Adipocyte (in vitro differentiated cells): ENCODE results near the gene ARNT2.

Source experiments
- DNase-seq: peaks from one replicate; pipeline ENCODE4 v3.0.0-alpha.2; 2015; ENCODE audit warnings: low read depth
- H3K27me3 ChIP-seq: replicated peaks from 2 replicates; pipeline ENCODE4 v1.7.0; 2013; ENCODE audit warnings: mild to moderate bottlenecking, low read length, moderate library complexity; ENCODE audit not compliant: control insufficient read depth, insufficient read depth
- H3K36me3 ChIP-seq: 2 replicates; pipeline ENCODE4 v1.7.0; 2013; ENCODE audit warnings: low read length, mild to moderate bottlenecking, moderate library complexity; ENCODE audit not compliant: control insufficient read depth, insufficient read depth, severe bottlenecking
- H3K4me1 ChIP-seq: 2 replicates; pipeline ENCODE4 v1.7.0; 2013; ENCODE audit warnings: mild to moderate bottlenecking, low read length, moderate library complexity; ENCODE audit not compliant: control insufficient read depth, insufficient read depth
- H3K4me3 ChIP-seq: 2 replicates; pipeline ENCODE4 v1.7.0; 2013; ENCODE audit warnings: mild to moderate bottlenecking, low read length, moderate library complexity
- H3K9ac ChIP-seq: 2 replicates; pipeline ENCODE4 v1.7.0; 2013; ENCODE audit warnings: mild to moderate bottlenecking, low read length, moderate library complexity
- H3K9me3 ChIP-seq: 2 replicates; pipeline ENCODE4 v1.7.0; 2013; ENCODE audit warnings: mild to moderate bottlenecking, low read length, moderate library complexity; ENCODE audit not compliant: control insufficient read depth

Gene ARNT2

GRCh38 chr15:80604583-80605575 lies 200.7 kb downstream of the ARNT2 start:
- Histone ChIP-seq H3K9me3 (no peaks in the 10 kb centered on the region), H3K36me3 (no peaks in the 10 kb centered on the region), H3K27me3 (no peaks in the 10 kb centered on the region), H3K4me3 (no peak overlapping the region), H3K9ac (no peak overlapping the region), H3K4me1 (peaks cover 32% of the 10 kb centered on the region)
- no peak for DNase-seq

DNA sequence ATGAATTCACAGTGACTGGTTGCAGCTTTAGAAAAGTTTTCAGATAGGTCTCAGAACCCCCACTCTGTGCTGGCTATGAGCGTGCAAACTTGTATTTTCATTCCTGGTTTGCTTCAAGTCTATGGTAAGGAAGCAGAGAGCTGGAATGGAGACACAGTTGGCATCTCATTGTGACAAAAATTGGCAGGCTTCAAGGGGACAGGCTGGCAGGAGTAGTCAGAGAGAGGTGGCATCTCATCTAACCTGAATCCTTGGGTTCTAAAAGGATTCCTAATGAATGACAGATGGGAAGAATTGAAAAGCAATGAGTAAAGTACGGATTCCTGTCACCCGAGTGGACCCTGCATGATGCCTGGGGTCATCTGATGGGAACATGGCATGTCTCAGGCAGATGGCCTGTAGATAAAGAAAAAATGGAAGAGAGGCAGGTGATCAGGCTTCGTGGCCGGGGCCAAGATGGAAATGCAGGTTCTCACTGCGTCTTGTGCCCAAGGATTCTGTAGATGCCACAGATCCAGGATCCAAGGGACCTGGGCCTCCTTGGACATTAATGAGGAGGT lies 201.5 kb downstream of the ARNT2 start:
- H3K9me3 ChIP-seq, result no peaks in the 10 kb centered on the region
- H3K4me1 ChIP-seq, result peaks cover 35% of the 10 kb centered on the region
- H3K36me3 ChIP-seq, result no peaks in the 10 kb centered on the region
- no peak for DNase-seq
- H3K27me3 ChIP-seq, result no peaks in the 10 kb centered on the region
- no peak overlapping the region for H3K4me3 ChIP-seq
- no peak overlapping the region for H3K9ac ChIP-seq

- Histone ChIP-seq H3K36me3 (no peaks in the 10 kb centered on the region), H3K9me3 (no peaks in the 10 kb centered on the region), H3K9ac (no peak overlapping the region), H3K27me3 (no peaks in the 10 kb centered on the region), H3K4me3 (no peak overlapping the region), H3K4me1 (peaks cover 35% of the 10 kb centered on the region)
- DNase-seq, result no peak
Measured at GRCh38 chr15:80606511-80607071, 202.4 kb downstream of the ARNT2 start.

GRCh38 chr15:80607287-80607980 lies 203.3 kb downstream of the ARNT2 start:
- peaks cover 35% of the 10 kb centered on the region for H3K4me1 ChIP-seq
- H3K27me3 ChIP-seq, result no peaks in the 10 kb centered on the region
- H3K9ac ChIP-seq, result peak overlapping the region; percentile 38
- H3K36me3 ChIP-seq, result no peaks in the 10 kb centered on the region
- DNase-seq, result no peak
- H3K9me3 ChIP-seq, result no peaks in the 10 kb centered on the region
- H3K4me3 ChIP-seq, result peak overlapping the region; percentile 28

- Histone ChIP-seq H3K4me3 (no peak overlapping the region), H3K9ac (no peak overlapping the region), H3K36me3 (no peaks in the 10 kb centered on the region), H3K4me1 (peaks cover 35% of the 10 kb centered on the region), H3K9me3 (no peaks in the 10 kb centered on the region), H3K27me3 (no peaks in the 10 kb centered on the region)
- DNase-seq, result no peak
Measured at GRCh38 chr15:80608688-80609087, 204.5 kb downstream of the ARNT2 start.

- H3K36me3 ChIP-seq, result no peaks in the 10 kb centered on the region
- H3K9me3 ChIP-seq, result no peaks in the 10 kb centered on the region
- H3K9ac ChIP-seq, result no peak overlapping the region
- H3K4me1 ChIP-seq, result peaks cover 35% of the 10 kb centered on the region
- no peaks in the 10 kb centered on the region for H3K27me3 ChIP-seq
- H3K4me3 ChIP-seq, result no peak overlapping the region
- DNase-seq, result no peak
Measured at GRCh38 chr15:80609091-80609490, 204.9 kb downstream of the ARNT2 start.

DNA sequence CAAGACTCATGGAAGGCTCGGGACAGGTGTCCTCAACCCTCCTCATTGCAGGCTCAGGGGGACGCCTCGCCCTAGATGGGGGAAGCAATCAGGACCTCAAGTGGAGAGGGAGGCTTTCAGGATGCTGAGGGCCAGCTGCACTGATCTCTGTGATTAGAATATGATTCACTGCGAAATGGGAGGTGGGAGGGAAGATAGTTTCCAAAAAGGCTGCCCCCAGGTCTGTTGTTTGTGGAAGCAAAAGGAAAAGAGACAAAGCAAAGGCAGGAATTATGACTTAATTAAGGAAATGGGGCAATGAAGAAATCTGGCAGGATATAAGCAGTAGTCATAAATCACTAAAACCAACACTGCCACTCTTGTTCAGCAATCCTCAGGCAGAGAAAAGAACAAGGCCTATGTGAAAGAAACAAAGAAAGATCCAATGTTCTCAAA lies 205.3 kb downstream of the ARNT2 start:
- Histone ChIP-seq H3K9ac (no peak overlapping the region), H3K27me3 (no peaks in the 10 kb centered on the region), H3K36me3 (no peaks in the 10 kb centered on the region), H3K9me3 (no peaks in the 10 kb centered on the region), H3K4me3 (no peak overlapping the region), H3K4me1 (peaks cover 35% of the 10 kb centered on the region)
- DNase-seq, result peak; percentile 25

GRCh38 chr15:80611543-80612080 lies 207.4 kb downstream of the ARNT2 start:
- H3K27me3 ChIP-seq, result no peaks in the 10 kb centered on the region
- peaks cover 44% of the 10 kb centered on the region for H3K4me1 ChIP-seq
- no peak overlapping the region for H3K4me3 ChIP-seq
- DNase-seq, result no peak
- H3K36me3 ChIP-seq, result no peaks in the 10 kb centered on the region
- H3K9me3 ChIP-seq, result no peaks in the 10 kb centered on the region
- H3K9ac ChIP-seq, result no peak overlapping the region

- Histone ChIP-seq H3K4me1 (peaks cover 42% of the 10 kb centered on the region), H3K9ac (no peak overlapping the region), H3K4me3 (no peak overlapping the region), H3K36me3 (no peaks in the 10 kb centered on the region), H3K27me3 (no peaks in the 10 kb centered on the region), H3K9me3 (no peaks in the 10 kb centered on the region)
- no peak for DNase-seq
Measured at GRCh38 chr15:80612118-80612823, 208.1 kb downstream of the ARNT2 start.

GRCh38 chr15:80613762-80614365 lies 209.7 kb downstream of the ARNT2 start:
- no peak overlapping the region for H3K4me3 ChIP-seq
- H3K9ac ChIP-seq, result no peak overlapping the region
- H3K36me3 ChIP-seq, result no peaks in the 10 kb centered on the region
- no peaks in the 10 kb centered on the region for H3K9me3 ChIP-seq
- no peaks in the 10 kb centered on the region for H3K27me3 ChIP-seq
- no peak for DNase-seq
- peaks cover 37% of the 10 kb centered on the region for H3K4me1 ChIP-seq
